H1 (cell line): ENCODE data around the gene ZFHX2. TPM values are rescaled to one million over a fixed set of nuclear protein-coding genes. Genes with fewer than 3 reads are reported as not detected.

Experiments
- CTCF ChIA-PET: fragments of 300-600 bp; sonication (Branson Sonifier 250); formaldehyde crosslinking; loops from one replicate; lab custom pipeline; 2021; ENCODE audit not compliant: partially characterized antibody; lab: Charles Lee
- POLR2A ChIA-PET: fragments of 300-600 bp; sonication (Branson Sonifier 250); formaldehyde crosslinking; loops from one replicate; lab custom pipeline; 2021; ENCODE audit warnings: inconsistent platforms; ENCODE audit not compliant: partially characterized antibody; lab: Charles Lee
- DNase-seq, 2 experiments: peaks; one replicate each; pipeline versions ENCODE4 v3.0.0 to v3.0.0-alpha.2; 2010 to 2022; ENCODE audit warnings: low spot score in 2 of 2, low read depth in 1 of 2, mixed read lengths in 1 of 2
- FAIRE-seq: peaks from 2 replicates; lab custom pipeline; 2011; peaks lifted over from hg19 to GRCh38; lab: Jason Lieb, UNC
- H2AFZ ChIP-seq: 2 replicates; pipeline ENCODE4 v1.8.1; 2012; ENCODE audit warnings: low read length, inconsistent platforms
- H2AK5ac ChIP-seq: 2 replicates; pipeline ENCODE4 v1.6.1; 2013; ENCODE audit warnings: low read depth, low read length
- H2BK120ac ChIP-seq: replicated peaks from 2 replicates; pipeline ENCODE3; 2013; ENCODE audit warnings: low read depth, low read length, inconsistent platforms
- H2BK12ac ChIP-seq: 2 replicates; pipeline ENCODE4 v1.6.1; 2013; ENCODE audit warnings: low read depth, low read length
- H2BK15ac ChIP-seq: 2 replicates; pipeline ENCODE4 v1.6.1; 2013; ENCODE audit warnings: low read length
- H2BK20ac ChIP-seq: 2 replicates; pipeline ENCODE4 v1.6.1; 2013; ENCODE audit warnings: low read length
- H2BK5ac ChIP-seq: 2 replicates; pipeline ENCODE4 v1.6.1; 2013; ENCODE audit warnings: low read depth, low read length
- H3K14ac ChIP-seq: 2 replicates; pipeline ENCODE4 v1.6.1; 2013; ENCODE audit warnings: inconsistent platforms; ENCODE audit not compliant: insufficient read length
- H3K18ac ChIP-seq: 2 replicates; pipeline ENCODE4 v1.6.1; 2013; ENCODE audit warnings: low read length; ENCODE audit errors: extremely low read depth
- H3K23ac ChIP-seq: 2 replicates; pipeline ENCODE4 v1.6.1; 2013; ENCODE audit warnings: inconsistent platforms; ENCODE audit not compliant: insufficient read length
- H3K23me2 ChIP-seq: 2 replicates; pipeline ENCODE4 v1.6.1; 2013; ENCODE audit warnings: low read depth, low read length
- H3K27ac ChIP-seq: 2 replicates; pipeline ENCODE4 v1.6.1; 2011; ENCODE audit warnings: low read depth, low read length, inconsistent platforms
- H3K27me3 ChIP-seq, 4 experiments: replicated peaks in 1 of 4; 1 replicate in 1 of 4; 2 replicates in 3 of 4; pipeline versions ENCODE4 v1.6.1 to v1.8.1; 2011 to 2013; ENCODE audit warnings: low read length in 3 of 4, mild to moderate bottlenecking in 3 of 4, inconsistent platforms in 2 of 4, mixed read lengths in 2 of 4, moderate library complexity in 1 of 4; ENCODE audit not compliant: control insufficient read depth in 3 of 4, insufficient read depth in 3 of 4; ENCODE audit errors: extremely low read depth in 1 of 4
- H3K36me3 ChIP-seq, 4 experiments: 2 replicates each; pipeline versions ENCODE4 v1.6.1 to v1.8.1; 2011 to 2013; ENCODE audit warnings: mild to moderate bottlenecking in 4 of 4, low read length in 3 of 4, moderate library complexity in 2 of 4, control low read depth in 1 of 4, inconsistent platforms in 1 of 4; ENCODE audit not compliant: insufficient read depth in 4 of 4, control insufficient read depth in 2 of 4
- H3K4ac ChIP-seq: replicated peaks from 2 replicates; pipeline ENCODE3; 2013; ENCODE audit warnings: low read length, low read depth, mixed read lengths, inconsistent platforms; ENCODE audit not compliant: insufficient read length
- H3K4me1 ChIP-seq, 4 experiments: replicated peaks in 1 of 4; 1 replicate in 1 of 4; 2 replicates in 3 of 4; pipeline versions ENCODE4 v1.6.1 to v1.8.1; 2011 to 2013; ENCODE audit warnings: low read length in 3 of 4, inconsistent platforms in 2 of 4, mixed read lengths in 1 of 4; ENCODE audit not compliant: insufficient read depth in 4 of 4, control insufficient read depth in 3 of 4
- H3K4me2 ChIP-seq, 2 experiments: 2 replicates each; pipeline versions ENCODE4 v1.6.1 to v1.8.1; 2011 to 2013; ENCODE audit warnings: low read depth in 2 of 2, low read length in 2 of 2, control low read depth in 1 of 2, inconsistent platforms in 1 of 2, mild to moderate bottlenecking in 1 of 2; ENCODE audit not compliant: insufficient read depth in 1 of 2
- H3K4me3 ChIP-seq, 4 experiments: fragments of 200-600, 300-600 bp in 1 of 4; sonication (generic), shearing (Covaris generic), sonication (Bioruptor Twin) in 1 of 4; 2 replicates each; pipeline versions ENCODE4 v1.5.1 to v1.8.1; 2011 to 2016; ENCODE audit warnings: low read length in 4 of 4, low read depth in 3 of 4, control low read depth in 2 of 4, inconsistent platforms in 2 of 4, mild to moderate bottlenecking in 2 of 4, mixed read lengths in 1 of 4, moderate library complexity in 1 of 4; ENCODE audit not compliant: insufficient read depth in 2 of 4; ENCODE audit errors: extremely low read depth in 1 of 4
- H3K56ac ChIP-seq: replicated peaks from 2 replicates; pipeline ENCODE3; 2013; ENCODE audit warnings: low read depth, mild to moderate bottlenecking, mixed read lengths, low read length, inconsistent platforms; ENCODE audit not compliant: insufficient read length
- H3K79me1 ChIP-seq: 2 replicates; pipeline ENCODE4 v1.6.1; 2013; ENCODE audit warnings: low read depth, low read length, control low read depth
- H3K79me2 ChIP-seq, 2 experiments: 2 replicates each; pipeline versions ENCODE4 v1.6.1 to v1.8.1; 2012 to 2013; ENCODE audit warnings: low read length in 2 of 2, mild to moderate bottlenecking in 2 of 2, inconsistent platforms in 1 of 2; ENCODE audit not compliant: insufficient read depth in 2 of 2, control insufficient read depth in 1 of 2
- H3K9ac ChIP-seq, 4 experiments: replicated peaks in 1 of 4; 1 replicate in 1 of 4; 2 replicates in 3 of 4; pipeline versions ENCODE4 v1.6.1 to v1.8.1; 2011 to 2013; ENCODE audit warnings: low read depth in 3 of 4, low read length in 3 of 4, control low read depth in 2 of 4, mild to moderate bottlenecking in 2 of 4, moderate library complexity in 2 of 4, inconsistent platforms in 1 of 4; ENCODE audit errors: extremely low read depth in 1 of 4
- H3K9me3 ChIP-seq, 2 experiments: 2 replicates each; pipeline versions ENCODE4 v1.6.1 to v1.8.1; 2012 to 2013; ENCODE audit warnings: mild to moderate bottlenecking in 2 of 2, moderate library complexity in 2 of 2, control low read depth in 1 of 2, inconsistent platforms in 1 of 2, low read depth in 1 of 2, low read length in 1 of 2, mixed read lengths in 1 of 2; ENCODE audit not compliant: insufficient read depth in 2 of 2
- H4K20me1 ChIP-seq, 2 experiments: replicated peaks in 1 of 2; 2 replicates each; pipeline versions ENCODE3 to v1.8.1; 2011 to 2013; ENCODE audit warnings: inconsistent platforms in 2 of 2, low read length in 2 of 2, mild to moderate bottlenecking in 1 of 2; ENCODE audit not compliant: insufficient read depth in 2 of 2, control insufficient read depth in 1 of 2
- H4K5ac ChIP-seq: 2 replicates; pipeline ENCODE4 v1.6.1; 2013; ENCODE audit warnings: low read length, low read depth, mixed read lengths, inconsistent platforms; ENCODE audit not compliant: insufficient read length
- H4K8ac ChIP-seq: 2 replicates; pipeline ENCODE4 v1.8.0; 2013; ENCODE audit warnings: mild to moderate bottlenecking, moderate library complexity, low read length, inconsistent platforms; ENCODE audit not compliant: insufficient read depth; ENCODE audit errors: extremely low read depth
- H4K91ac ChIP-seq: replicated peaks from 2 replicates; pipeline ENCODE3; 2013; ENCODE audit warnings: low read length, mixed read lengths, inconsistent platforms; ENCODE audit not compliant: insufficient read length
- BCL11A ChIP-seq, 2 experiments: IDR thresholded peaks; one replicate each; pipeline ENCODE4 v1.6.1; 2011; ENCODE audit warnings: low read depth in 2 of 2, low read length in 2 of 2, mild to moderate bottlenecking in 2 of 2
- CBX5 ChIP-seq: fragments of 300-800, 300-1000 bp; sonication (generic); IDR thresholded peaks from 2 replicates; pipeline ENCODE4 v1.7.1; 2016; ENCODE audit warnings: antibody characterized with exemption, low read length, low read depth
- CBX8 ChIP-seq: fragments of 300-800, 300-1000 bp; sonication (generic); IDR thresholded peaks from 2 replicates; pipeline ENCODE4 v1.7.1; 2016; ENCODE audit warnings: low read depth, low read length, borderline replicate concordance
- EZH2 ChIP-seq: fragments of 200-600 bp; sonication (generic); IDR thresholded peaks from 2 replicates; pipeline ENCODE4 v1.7.1; 2012; ENCODE audit warnings: low read depth, mild to moderate bottlenecking, moderate library complexity, low read length, inconsistent platforms; ENCODE audit not compliant: severe bottlenecking
- GABPA ChIP-seq: IDR thresholded peaks from 2 replicates; pipeline ENCODE4 v1.6.1; 2011; ENCODE audit warnings: mild to moderate bottlenecking, low read length, moderate library complexity, borderline replicate concordance; ENCODE audit not compliant: insufficient read depth
- NANOG ChIP-seq: IDR thresholded peaks from 2 replicates; pipeline ENCODE4 v1.6.1; 2011; ENCODE audit warnings: low read length, low read depth, mild to moderate bottlenecking, inconsistent platforms; ENCODE audit not compliant: insufficient read depth, poor library complexity, severe bottlenecking
- SRF ChIP-seq: IDR thresholded peaks from 2 replicates; pipeline ENCODE4 v1.6.1; 2011; ENCODE audit warnings: mild to moderate bottlenecking, low read depth, low read length, moderate library complexity
- WGBS, 2 experiments: shearing (Covaris generic) in 1 of 2; methylation state at CpG; one replicate each; pipeline versions ENCODE4 v1.1.6 to v1.1.7; 2013 to 2015; ENCODE audit warnings: low lambda C conversion rate in 2 of 2, mixed read lengths in 2 of 2, inconsistent platforms in 1 of 2, low coverage in 1 of 2, missing lambda C conversion rate in 1 of 2; ENCODE audit not compliant: insufficient replicate concordance in 2 of 2, insufficient coverage in 1 of 2, insufficient read length in 1 of 2; ENCODE audit errors: extremely low coverage in 1 of 2, missing lambda C conversion rate in 1 of 2; 5-methylcytosine and 5-hydroxymethylcytosine counted together
- polyA plus RNA-seq, 7 experiments: library from polyadenylated mRNA; depleted of rRNA in 3 of 7; stranded (reverse) in 5 of 7; unstranded in 2 of 7; fragments of >200 nt in 5 of 7; fragments of 200-250 nt in 2 of 7; gene quantifications; 1 replicate in 5 of 7; 2 replicates in 1 of 7; 4 replicates in 1 of 7; pipeline versions ENCODE4 v1.2.1 to v1.2.3, GENCODE V29; 2011 to 2013; ENCODE audit warnings: missing spikeins in 2 of 7, mixed read lengths in 2 of 7
- total RNA-seq: library from RNA; stranded (reverse); fragmentation: NEBNext Ultra II Directional; extraction: Animal tissue kit (Norgen Biotek cat#: 25700); gene quantifications from 2 replicates; pipeline ENCODE4 v1.2.1, GENCODE V29; 2021
- TF ChIP-seq, protein P1 (sequence below): IDR thresholded peaks from 2 replicates; pipeline ENCODE4 v1.6.1; 2012; ENCODE audit warnings: low read length, inconsistent platforms

Gene ZFHX2
- total and polyA plus RNA-seq, 2 of the 8 experiments (the other 6 are each of a cell fraction or from before 2014, with no cell fraction given), result 2.7 to 27.0 TPM

DNA sequence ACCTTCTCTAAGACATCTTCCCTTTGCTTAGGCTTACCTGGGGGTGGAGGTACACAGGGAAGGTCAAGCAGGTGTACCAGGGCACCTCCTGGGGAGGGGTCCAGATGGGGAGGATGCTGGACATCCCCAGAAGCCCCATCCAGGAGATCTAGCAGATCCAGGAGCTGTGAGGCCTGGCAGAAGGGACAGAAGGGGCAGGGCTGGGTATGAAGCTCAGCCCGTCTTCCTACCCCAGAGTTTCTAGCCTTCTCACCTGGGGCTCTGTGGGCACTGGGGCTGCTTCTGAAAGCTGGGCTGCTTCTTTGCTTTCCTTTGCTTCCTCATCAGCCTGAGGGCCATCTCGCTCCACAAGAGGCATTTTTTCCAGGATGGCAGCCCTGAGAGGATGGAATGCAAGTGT, 9.7 kb upstream of the ZFHX2 start:
- Histone ChIP-seq H3K23me2 (peaks cover 5% of the 10 kb centered on the region), H3K4ac (no peak overlapping the region), H3K4me1 (peaks cover 0 to 18% (median 8%) of the 10 kb centered on the region in 4 experiments; a peak in 6 of 7 replicates), H4K5ac (no peak overlapping the region), H3K27ac (no peak overlapping the region), H4K8ac (no peak overlapping the region), H3K4me2 (no peak overlapping the region), H3K36me3 (peaks cover 11 to 33% (median 17%) of the 10 kb centered on the region in 4 experiments; a peak in 7 of 8 replicates), H2AK5ac (no peak overlapping the region), H4K20me1 (peaks cover 0 to 7% of the 10 kb centered on the region in 2 experiments), H4K91ac (no peak overlapping the region), H2BK15ac (no peak overlapping the region), H3K14ac (no peak overlapping the region), H3K18ac (no peak overlapping the region), H3K27me3 (no peaks in the 10 kb centered on the region), H2BK120ac (no peak overlapping the region), H2AFZ (no peak overlapping the region), H3K23ac (no peak overlapping the region), H3K79me2 (peaks cover 0 to 19% of the 10 kb centered on the region in 2 experiments; a peak in 2 of 4 replicates), H2BK20ac (no peak overlapping the region), H3K56ac (no peak overlapping the region), H3K9me3 (no peaks in the 10 kb centered on the region), H3K9ac (no peak overlapping the region), H2BK5ac (no peak overlapping the region), H3K4me3 (no peak overlapping the region), H2BK12ac (no peak overlapping the region), H3K79me1 (0 out of 2 replicates have a peak, but pooled peaks cover 7% of the 10 kb centered on the region)
- ChIA-PET CTCF (interaction anchor here (0.6 to 70.5 kb wide), 12 partner anchors 27 to 991 kb away, joined by 3 to 2092 read pairs (median 14); partner anchors contain the start of gene NGDN), POLR2A (interaction anchor here (31.9 to 52.7 kb wide), 2 partner anchors 32 to 82 kb away, joined by 944 to 1523 read pairs; partner anchors contain the start of genes NGDN and ZFHX2)
- TF ChIP-seq CBX5 (no peak), SRF (no peak), CBX8 (no peak), BCL11A (IDR thresholded peaks at IDR 0.05; ENCODE audit: low read depth in 2 of 2, low read length in 2 of 2) (no peak), NANOG (no peak), GABPA (no peak), EZH2 (no peak)
- TF ChIP-seq, protein P1, sequence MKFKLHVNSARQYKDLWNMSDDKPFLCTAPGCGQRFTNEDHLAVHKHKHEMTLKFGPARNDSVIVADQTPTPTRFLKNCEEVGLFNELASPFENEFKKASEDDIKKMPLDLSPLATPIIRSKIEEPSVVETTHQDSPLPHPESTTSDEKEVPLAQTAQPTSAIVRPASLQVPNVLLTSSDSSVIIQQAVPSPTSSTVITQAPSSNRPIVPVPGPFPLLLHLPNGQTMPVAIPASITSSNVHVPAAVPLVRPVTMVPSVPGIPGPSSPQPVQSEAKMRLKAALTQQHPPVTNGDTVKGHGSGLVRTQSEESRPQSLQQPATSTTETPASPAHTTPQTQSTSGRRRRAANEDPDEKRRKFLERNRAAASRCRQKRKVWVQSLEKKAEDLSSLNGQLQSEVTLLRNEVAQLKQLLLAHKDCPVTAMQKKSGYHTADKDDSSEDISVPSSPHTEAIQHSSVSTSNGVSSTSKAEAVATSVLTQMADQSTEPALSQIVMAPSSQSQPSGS, result no peak
- 83% methylated on average over 2 of the region's 2 CpGs; no CpG with 5 or more reads in 1 of the 2 experiments for WGBS, 2 experiments
- DNase-seq, result no peak
- FAIRE-seq, result no peak
